VCaP (cell line): ENCODE measurements around the gene SDC3.

Experiments
- H3K27ac ChIP-seq: fragments of 450-650 bp; 2 replicates; pipeline ENCODE4 v1.5.1; 2017
- CTCF ChIP-seq: fragments of 450-650 bp; conservative IDR thresholded peaks from 2 replicates; pipeline ENCODE4 v1.5.1; 2017; ENCODE audit warnings: mild to moderate bottlenecking, moderate library complexity

Gene SDC3

GRCh38 chr1:30842697-30843354 is 65.7 kb downstream of the SDC3 start:
- TF ChIP-seq CTCF: no peak
- H3K27ac ChIP-seq: no peak overlapping the region

- no peak overlapping the region for H3K27ac ChIP-seq
- no peak for TF ChIP-seq CTCF
Observed at GRCh38 chr1:30840904-30841598, 67.5 kb downstream of the SDC3 start.

- no peak for TF ChIP-seq CTCF
- H3K27ac ChIP-seq: no peak overlapping the region
Observed at GRCh38 chr1:30839827-30840359, 68.7 kb downstream of the SDC3 start.

GRCh38 chr1:30838996-30839395 is 69.6 kb downstream of the SDC3 start:
- no peak overlapping the region for H3K27ac ChIP-seq
- TF ChIP-seq CTCF: no peak

GRCh38 chr1:30837653-30838052 is 70.9 kb downstream of the SDC3 start:
- H3K27ac ChIP-seq: no peak overlapping the region
- no peak for TF ChIP-seq CTCF

GRCh38 chr1:30834253-30834652 is 74.3 kb downstream of the SDC3 start:
- no peak overlapping the region for H3K27ac ChIP-seq
- TF ChIP-seq CTCF: no peak

GRCh38 chr1:30830537-30830936 is 78.0 kb downstream of the SDC3 start:
- H3K27ac ChIP-seq: no peak overlapping the region
- TF ChIP-seq CTCF: no peak
